GM12878 (cell line): ENCODE results near the gene ARF3.

Source experiments
- MYC ChIP-seq: IDR thresholded peaks from 2 replicates; pipeline ENCODE4 v1.6.1; 2011; ENCODE audit warnings: mild to moderate bottlenecking, low read length, moderate library complexity, inconsistent platforms; ENCODE audit not compliant: insufficient read depth, insufficient replicate concordance, insufficient read length, severe bottlenecking
- NFYA ChIP-seq: IDR thresholded peaks from 2 replicates; pipeline ENCODE4 v1.6.1; 2011; ENCODE audit warnings: low read depth, mild to moderate bottlenecking, low read length, improper control_type of control experiment, borderline replicate concordance
- RCOR1 ChIP-seq: conservative IDR thresholded peaks from 2 replicates; pipeline ENCODE4 v1.6.1; 2012; ENCODE audit warnings: low read depth, low read length, improper control_type of control experiment

DNA sequence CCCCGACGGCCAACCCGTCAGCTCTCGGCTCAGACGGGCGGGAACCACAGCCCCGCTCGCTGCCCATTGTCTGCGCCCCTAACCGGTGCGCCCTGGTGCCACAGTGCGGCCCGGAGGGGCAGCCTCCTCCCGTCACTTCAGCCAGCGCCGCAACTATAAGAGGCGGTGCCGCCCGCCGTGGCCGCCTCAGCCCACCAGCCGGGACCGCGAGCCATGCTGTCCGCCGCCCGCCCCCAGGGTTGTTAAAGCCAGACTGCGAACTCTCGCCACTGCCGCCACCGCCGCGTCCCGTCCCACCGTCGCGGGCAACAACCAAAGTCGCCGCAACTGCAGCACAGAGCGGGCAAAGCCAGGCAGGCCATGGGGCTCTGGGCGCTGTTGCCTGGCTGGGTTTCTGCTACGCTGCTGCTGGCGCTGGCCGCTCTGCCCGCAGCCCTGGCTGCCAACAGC lies 21.0 kb upstream of the ARF3 start, which contains the start of gene WNT1:
- no peak for TF ChIP-seq RCOR1
- no peak for TF ChIP-seq NFYA
- TF ChIP-seq MYC, result no peak
